HG02798 (cell line): ENCODE data around the gene SUMO3.

Experiments
- ATAC-seq: cut with Tn5 transposase; IDR thresholded peaks from one replicate; pipeline ENCODE4 v1.9.1; 2021; ENCODE audit warnings: mild to moderate bottlenecking; ENCODE audit not compliant: unreplicated experiment, poor library complexity

The SUMO3 gene

GRCh38 chr21:44783020-44783696, 34.7 kb downstream of the SUMO3 start:
- no peak for ATAC-seq

GRCh38 chr21:44780767-44781459, 36.9 kb downstream of the SUMO3 start:
- ATAC-seq: no peak

GRCh38 chr21:44780137-44780502, 37.7 kb downstream of the SUMO3 start:
- ATAC-seq: no peak

DNA sequence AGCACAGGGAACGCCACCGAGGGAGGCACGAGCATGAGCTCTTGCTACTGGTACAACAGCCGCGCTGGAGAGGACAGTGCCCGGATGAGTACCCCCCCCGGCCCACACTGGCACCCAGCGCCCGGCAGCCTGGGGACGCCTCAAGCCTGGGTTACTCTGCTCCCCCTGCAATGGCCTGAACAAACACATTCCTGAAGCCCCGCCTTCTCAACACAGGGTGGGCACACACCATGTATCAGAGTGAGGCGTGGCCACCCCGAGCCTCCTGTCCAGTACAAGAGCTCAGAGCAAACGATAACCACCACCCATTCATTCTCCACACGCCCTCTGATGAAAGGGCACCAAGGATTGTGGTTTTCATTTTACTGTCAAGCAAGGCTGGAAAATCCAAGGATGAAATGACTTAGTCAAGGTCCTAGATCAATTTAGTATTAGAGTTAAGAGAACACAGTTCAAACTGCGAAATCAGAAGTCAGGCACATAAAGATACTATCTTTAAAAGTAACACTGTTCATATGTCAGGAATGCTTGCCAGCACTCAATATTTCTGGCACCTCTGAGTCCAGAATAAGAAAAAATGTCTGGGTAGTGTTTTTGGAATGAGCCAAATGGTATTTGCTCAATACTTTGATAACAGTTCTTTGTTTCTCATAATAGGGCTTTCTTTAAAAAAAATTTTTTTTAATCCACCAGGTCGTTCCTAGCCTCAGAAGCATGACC, 38.3 kb downstream of the SUMO3 start:
- no peak for ATAC-seq

GRCh38 chr21:44778983-44779382, 38.9 kb downstream of the SUMO3 start:
- ATAC-seq: no peak

GRCh38 chr21:44778499-44778911, 39.4 kb downstream of the SUMO3 start:
- no peak for ATAC-seq

DNA sequence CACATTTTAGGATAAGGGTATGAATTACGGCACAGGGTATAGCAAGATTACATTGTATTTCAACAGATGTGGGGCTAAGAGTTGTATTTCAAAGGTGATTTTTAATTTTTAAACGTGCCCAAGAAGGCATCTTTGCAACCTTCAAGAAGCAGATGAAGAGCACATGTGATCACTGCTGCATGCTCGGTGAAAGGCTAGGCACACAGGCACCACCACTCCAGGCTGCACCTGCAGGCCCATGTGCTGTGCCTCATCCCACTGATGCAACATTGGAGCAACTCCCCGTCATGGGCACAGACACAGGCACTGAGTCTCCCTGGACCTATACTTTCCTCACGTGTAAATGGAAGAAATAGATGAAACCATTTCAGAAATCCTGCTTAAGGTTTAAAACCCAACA, 39.8 kb downstream of the SUMO3 start:
- ATAC-seq: no peak

DNA sequence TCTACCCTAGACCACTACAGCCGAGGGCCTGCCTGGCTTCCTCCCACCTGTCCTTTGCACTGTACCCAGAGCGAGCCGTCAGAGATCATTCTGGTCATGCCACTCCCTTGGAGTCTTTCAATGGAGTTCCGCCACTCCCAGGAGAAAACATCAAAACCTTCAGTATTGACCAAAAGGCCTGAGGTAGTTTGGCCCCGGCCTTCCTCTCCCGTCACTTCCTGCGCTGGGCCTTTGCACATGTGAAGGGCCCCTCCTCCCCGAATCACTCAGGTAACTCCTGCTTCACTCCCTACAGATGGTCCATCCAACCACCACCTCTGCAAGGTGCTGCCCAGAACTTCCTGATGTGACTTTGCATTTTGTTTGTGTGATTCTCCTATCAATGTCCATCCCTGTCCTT, 42.9 kb downstream of the SUMO3 start:
- no peak for ATAC-seq

DNA sequence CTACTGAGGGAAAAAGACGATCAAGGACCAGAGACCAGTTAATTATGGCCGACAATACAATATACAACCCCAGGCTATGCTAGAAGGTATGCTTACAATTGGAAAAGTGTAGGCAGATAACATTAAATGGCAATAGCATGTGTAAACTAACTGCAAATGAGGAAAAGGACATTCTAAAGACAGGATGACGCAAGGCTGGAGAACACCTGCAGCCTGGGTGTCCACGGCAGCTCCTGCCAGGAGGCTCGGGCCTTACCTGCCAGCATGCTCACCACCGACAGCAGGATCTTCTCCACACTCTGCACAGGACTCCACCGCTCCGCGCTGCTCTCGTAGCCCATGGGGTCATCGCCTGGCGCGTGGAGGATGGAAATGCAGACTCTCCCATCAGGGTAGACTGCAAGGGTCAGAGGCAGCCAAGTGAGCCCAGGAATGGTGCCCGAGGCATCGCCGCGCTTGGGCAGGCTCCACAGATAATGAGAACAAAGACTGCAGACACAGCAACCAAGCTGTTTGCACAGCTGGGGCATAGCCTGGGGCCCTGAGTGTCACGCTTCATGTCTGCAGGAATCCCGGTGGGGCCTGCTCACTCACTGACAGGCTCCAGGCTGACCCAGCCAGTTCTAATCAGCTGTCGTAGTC, 44.5 kb downstream of the SUMO3 start:
- no peak for ATAC-seq

DNA sequence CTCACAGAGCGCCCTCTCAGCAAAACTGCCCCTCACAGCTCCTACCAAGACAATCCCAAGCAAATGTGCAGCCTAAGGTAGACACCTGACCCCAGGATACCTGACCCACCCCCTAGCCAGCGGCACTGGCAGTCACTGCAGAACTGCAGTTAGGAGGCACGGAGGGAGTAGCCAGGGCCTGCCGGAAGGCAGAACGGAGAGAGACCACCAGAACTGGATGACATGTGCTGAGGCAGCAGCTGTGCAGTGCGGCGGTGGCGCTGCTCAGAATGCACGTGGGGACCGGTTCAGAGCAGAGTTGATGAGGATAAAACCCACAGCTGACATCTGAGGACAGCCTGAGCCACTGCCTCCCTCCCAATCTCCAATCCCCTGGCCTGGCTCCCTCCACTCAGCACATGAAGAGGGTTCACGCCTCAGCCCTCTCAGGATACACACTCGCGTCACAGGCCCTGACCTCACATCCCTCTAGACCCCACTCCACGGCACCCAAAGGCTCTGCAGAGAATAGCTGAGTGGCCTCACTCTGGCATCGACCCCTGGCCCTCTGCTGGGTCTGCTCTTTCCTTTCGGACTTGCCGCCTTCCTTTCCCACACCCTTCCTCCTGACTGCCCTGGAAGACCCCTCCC, 45.9 kb downstream of the SUMO3 start:
- no peak for ATAC-seq

GRCh38 chr21:44767834-44768831, 49.7 kb downstream of the SUMO3 start:
- ATAC-seq: no peak

GRCh38 chr21:44766818-44767354, 51.0 kb downstream of the SUMO3 start:
- ATAC-seq: no peak

GRCh38 chr21:44766014-44766817, 51.6 kb downstream of the SUMO3 start:
- no peak for ATAC-seq

DNA sequence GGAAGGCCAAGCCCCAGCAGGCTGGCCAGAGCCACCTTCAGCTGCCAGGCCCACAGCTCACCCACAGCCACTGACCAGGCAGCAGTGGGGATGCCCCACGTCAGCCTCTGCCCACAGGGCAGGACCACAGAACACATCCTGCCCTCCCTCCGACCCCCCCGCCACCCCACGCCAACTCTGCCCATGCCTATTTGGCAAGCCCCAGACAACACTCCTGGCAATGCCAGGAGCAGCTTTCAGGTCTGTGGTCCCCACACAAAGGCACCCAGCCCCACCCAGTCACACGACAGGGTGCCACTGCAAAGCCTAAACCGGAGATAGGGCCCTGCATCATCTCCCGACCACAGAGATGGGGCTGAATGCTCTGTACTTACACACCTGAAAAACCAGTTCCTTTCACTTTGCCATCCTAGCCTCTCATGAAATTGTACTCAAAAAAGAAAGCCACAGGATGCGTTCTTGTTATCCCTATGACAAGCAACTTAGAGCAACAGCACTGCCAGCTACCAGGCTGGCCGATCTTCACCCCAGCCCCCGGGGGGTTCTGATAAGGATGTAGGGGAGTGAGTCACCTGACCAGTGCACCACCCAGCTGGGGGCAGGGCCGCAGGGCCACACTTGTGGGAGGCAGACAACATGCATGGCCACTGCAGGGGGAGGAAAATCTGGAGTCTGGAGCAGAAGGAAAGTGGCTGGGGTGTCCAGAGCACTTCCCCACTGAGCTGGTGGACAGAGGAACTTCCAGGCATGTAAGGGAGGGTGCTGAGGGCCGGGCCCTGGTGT, 52.4 kb downstream of the SUMO3 start:
- no peak for ATAC-seq

DNA sequence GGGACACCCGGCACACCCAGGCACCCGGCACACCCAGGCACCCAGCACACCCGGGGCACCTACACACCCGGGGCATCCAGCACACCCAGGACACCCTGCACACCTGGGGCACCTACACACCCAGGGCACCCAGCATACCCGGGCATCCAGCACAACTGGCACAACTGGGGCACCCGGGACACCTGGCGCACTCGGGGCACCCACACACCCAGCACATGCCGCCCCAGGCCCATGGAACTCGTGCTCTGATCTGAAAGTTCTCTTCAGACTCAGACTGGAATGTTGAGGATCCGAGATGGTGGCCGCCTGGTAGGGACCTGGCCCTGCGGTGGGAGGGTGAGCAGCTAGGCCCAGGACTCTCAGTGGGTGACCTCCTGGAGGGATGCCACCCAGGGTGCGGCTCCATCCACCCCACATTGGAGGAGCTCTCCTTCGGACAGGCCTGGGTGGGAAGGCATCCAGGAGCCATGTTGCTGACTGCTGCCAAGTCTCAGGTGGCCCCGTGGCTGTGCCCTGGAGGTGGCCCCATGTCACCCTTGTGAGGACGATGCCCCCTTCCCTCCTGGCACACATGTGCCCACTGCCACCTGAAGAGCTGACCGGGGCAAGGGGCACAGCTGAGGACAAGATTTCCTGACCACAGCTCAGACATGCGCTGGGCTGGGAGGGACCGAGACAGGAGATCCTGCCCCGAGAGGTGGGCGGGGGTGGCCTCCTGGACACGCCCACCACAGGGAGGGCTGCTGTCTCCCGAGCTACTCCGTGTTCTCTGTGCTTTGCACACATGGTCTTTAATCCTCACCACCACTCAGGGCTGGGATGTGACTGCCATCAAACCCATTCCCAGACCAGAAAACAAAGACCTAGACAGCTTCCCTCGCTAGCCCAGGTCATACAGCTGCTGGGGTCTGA, 53.3 kb downstream of the SUMO3 start:
- ATAC-seq: no peak

GRCh38 chr21:44763451-44764318, 54.2 kb downstream of the SUMO3 start:
- ATAC-seq: no peak
